ENCODE data around the gene SAA1.
"Not testable (repeated sequence)": the region's sequence is repeated elsewhere in the genome, so short reads cannot be mapped to it uniquely, and the experiment has no call there.

Gene SAA1

DNA sequence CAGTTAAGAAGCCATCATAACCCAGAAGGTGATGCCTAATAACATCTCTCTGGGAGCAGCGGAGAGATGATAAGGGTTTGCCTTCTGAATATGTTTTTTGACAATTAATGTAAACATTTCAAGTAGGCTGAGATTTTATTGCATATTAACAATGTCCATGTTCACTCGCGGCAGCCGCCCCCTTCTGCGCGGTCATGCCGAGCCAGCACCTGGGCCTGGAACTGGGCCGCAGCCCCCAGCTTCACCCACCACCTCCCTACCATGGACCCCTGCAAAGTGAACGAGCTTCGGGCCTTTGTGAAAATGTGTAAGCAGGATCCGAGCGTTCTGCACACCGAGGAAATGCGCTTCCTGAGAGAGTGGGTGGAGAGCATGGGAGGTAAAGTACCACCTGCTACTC, 4.3 kb upstream of the SAA1 start:
- no peak for DNase-seq

DNA sequence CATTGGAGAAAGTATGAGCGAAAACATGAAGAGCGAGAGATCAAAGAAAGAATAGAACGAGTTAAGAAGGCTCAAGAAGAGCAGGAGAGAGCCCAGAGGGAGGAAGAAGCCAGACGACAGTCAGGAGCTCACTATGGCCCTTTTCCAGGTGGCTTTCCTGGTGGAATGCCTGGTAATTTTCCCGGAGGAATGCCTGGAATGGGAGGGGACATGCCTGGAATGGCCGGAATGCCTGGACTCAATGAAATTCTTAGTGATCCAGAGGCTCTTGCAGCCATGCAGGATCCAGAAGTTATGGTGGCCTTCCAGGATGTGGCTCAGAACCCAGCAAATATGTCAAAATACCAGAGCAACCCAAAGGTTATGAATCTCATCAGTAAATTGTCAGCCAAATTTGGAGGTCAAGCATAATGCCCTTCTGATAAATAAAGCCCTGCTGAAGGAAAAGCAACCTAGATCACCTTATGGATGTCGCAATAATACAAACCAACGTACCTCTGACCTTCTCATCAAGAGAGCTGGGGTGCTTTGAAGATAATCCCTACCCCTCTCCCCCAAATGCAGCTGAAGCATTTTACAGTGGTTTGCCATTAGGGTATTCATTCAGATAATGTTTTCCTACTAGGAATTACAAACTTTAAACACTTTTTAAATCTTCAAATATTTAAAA, 3.2 kb upstream of the SAA1 start:
- DNase-seq: not testable (repeated sequence)

DNA sequence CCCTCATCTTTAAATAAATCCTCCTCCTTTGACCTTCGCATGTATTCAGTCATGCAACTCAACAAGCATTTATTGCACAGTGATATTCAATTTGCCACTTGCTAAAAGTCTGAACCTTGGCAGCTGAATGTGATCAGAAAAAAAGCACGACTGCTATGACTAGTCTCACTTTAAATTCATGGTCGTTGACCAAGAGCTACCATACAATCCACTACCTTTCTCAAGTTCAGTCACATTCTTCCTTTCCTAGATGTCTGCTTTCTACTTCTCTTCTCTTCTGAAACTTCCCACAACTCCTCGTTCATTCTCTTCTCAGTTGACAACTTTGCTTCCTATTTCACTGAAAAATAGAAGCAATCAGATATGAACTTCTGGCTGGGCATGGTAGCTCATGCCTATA, 2.0 kb upstream of the SAA1 start:
- no peak for DNase-seq

DNA sequence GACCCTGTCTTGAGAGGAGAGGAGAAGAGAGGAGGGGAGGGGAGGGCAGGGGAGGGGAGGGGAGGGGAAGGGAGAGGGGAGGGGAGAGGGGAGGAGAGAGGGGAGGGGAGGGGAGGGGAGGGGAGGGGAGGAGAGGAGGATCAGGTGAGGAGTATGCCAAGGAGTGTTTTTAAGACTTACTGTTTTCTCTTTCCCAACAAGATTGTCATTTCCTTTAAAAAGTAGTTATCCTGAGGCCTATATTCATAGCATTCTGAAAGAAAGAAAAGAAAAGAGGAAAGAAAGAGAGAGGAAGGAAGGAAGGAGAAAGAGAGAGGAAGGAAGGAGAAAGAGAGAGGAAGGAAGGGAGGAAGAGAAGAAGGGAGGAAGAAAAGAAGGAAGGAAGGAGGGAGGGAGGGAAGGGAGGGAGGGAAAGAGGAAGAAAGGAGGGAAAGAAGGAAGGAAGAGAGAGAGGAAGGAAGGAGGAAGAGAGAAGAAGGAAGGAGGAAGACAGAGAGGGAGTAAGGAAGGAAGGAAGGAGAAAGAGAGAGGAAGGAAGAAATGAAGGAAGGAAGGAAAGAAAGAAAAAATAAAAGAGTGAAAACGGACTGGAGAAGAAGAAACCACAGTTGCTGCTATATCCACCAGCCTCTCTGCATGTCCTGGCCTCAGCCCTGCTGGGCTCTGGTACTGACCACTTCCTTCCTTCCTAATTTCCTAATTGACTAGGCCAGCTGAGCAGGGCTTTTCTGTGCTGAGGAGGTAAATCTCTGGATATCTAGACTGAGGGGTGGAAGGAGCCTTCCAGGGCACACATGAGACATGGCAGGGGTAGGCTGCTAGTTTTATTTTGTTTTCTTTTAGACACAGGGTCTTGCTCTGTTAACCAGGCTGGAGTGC, 1.1 kb upstream of the SAA1 start:
- DNase-seq: no peak

DNA sequence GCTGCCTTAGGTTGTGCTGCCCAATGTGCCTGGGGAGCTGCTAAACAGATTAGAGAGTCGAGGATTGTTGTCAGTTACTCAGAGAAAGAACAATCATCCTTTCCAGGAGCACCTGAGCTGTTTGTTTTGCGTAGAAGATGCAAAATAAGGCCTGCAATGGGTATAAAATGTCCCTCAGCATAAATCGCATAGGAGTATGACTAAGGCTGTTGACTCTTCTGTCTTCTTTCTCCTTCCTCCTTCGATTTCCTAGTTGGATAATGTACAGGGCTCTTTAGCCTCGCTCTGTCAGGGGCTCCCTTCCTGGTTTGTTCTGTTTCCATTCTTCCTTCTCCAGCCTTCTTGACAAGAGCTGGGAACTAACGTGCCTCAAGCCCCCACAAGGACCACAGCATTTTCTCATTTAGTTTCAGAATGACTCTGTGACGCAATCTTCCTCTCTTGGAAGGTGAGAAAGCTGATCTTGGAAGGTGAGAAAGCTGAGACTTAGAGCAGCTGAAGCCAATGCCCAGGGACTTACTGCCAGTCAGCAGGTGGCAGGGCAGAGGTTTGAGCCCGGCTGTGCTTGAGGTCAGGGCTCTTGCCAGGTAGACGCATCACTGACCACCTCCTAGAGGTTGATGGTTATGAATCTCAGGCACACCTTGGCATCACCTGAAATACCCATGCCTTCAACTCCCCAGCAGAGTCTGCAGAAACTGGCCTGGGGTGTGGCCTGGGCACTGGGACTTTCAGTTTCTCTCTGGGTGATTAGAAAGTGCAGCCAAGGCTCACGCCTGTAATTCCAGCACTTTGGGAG, 1.5 kb downstream of the SAA1 start:
- not testable (repeated sequence) for DNase-seq

DNA sequence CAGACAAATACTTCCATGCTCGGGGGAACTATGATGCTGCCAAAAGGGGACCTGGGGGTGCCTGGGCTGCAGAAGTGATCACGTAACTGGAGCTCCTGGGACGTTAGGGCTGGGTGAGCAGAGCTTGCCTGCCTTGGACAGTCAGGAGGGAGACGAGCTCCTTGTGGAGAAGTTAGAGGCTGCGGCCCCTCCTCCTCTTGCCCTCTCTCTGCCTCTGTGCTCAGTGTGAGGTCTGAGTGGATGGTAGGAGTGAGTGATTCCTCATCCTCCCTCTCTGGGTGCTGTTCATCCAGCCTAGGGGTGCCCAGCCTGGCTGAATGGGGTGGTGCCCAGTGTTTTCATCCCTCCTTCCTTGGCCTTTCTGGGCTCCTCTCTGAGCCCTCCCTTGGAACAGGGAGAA, 3.2 kb downstream of the SAA1 start:
- not testable (repeated sequence) for DNase-seq

DNA sequence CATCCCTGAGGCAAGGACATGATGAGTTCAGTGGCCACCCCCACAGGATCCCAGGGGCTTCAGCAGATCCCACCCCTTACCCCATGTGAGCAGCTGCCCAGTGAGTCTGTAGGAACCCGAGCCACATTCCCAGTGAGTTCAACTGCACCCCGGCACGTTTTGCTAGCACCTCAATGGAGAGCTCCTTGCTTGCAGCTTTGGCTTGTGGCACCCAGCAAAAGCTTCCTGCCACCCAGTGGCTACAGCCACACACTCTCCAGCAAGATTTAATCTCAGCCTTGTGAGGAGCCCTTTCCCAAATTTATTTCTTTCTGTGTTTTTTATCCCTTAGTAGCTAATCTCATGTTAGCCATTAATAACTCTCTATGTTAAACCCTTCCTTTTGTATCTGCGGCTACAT, 4.0 kb downstream of the SAA1 start:
- no peak for DNase-seq

DNA sequence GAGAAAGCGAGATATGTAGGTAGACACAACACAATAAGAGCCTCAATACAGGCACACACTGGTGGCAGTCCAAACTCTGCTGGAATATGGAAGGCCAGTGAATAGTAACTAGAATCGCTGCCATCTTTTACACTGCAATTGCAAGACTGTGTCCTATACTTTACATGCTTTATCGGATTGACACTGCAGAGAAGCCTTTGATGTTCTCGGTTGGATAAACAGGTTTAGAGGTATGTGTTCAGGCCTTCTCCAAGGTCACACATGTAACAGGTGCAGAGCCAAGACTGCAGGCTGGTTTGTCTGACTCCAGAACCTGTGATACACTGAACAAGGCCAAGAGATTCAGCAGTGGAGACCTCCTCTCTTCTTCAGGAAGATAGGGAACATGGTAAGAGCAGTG, 5.1 kb downstream of the SAA1 start:
- DNase-seq: no peak

DNA sequence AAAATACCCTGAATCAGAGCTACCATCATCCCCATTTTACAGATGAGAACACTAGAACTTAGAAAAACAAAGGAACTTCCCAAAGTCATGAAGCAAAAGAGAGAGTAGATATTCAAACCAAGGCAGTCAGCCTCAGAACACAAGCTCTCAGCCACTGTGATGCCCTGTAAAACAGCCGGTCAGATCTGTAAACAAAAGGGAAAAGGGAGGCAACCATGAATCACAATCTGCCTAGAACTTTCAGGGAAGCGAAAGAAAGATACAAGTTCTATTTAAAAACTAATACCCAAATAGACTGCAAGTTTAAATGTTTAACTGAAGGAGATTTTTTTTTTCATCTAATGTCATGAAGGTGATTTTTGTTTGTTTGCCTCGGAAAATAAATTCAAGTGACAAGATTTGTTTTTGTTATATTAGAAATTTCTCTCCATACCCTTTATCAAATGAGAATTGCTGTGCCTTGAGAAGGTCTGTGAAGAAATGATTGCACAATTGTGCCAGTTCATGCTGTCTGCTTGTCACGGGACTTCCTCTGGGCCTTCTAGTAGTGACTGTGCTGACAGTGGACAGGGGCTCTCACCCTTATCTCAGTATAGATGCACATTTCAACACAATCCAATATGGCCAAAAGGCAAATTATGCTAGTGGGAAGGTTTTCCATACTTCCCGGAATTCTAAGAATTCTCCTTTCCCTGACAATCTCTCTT, 11.7 kb downstream of the SAA1 start:
- no peak for DNase-seq

DNA sequence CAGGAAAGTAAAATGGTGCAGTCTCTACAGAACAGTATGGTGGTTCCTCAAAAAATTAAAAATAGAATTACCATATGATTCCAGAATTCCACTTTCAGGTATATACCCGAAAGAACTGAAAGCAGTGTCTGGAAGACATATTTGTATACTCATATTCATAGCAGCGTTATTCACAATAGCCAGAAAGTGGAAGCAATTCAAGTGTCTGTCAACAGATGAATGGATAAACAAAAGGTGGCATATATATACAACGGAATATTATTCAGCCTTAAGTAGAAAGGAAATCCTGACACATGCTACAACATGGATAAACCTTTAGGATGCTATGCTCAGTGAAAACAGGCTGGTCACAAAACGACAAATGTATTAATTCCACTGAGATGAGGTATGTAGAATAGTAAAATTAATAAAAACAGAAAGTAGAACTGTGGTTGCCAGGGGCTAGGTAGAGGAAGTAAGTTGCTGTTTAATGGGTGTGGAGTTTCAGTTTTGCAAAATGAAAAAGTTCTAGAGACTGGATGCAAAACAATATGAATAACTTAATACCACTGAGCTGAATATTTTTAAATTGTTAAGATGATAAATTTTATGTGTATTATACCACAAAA, 14.5 kb downstream of the SAA1 start:
- no peak for DNase-seq

DNA sequence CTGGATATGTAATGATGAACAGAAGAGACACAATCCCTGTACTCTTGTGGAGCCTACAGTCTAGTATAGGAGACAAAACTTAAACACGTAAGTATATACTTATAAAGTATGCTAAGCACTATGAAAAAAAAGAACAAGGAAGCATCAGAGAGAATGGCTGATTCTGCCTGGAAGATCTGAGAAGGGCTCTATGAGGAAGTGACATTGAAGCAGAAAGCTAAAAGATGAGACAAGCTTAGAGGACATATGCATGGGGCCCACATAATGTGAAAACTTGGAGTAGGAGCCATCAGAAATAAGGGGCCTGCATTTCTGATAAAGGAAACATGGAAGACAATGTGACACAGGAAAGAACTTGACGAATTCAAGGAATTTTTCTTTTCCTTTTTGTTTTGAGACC, 16.6 kb downstream of the SAA1 start:
- DNase-seq: no peak

DNA sequence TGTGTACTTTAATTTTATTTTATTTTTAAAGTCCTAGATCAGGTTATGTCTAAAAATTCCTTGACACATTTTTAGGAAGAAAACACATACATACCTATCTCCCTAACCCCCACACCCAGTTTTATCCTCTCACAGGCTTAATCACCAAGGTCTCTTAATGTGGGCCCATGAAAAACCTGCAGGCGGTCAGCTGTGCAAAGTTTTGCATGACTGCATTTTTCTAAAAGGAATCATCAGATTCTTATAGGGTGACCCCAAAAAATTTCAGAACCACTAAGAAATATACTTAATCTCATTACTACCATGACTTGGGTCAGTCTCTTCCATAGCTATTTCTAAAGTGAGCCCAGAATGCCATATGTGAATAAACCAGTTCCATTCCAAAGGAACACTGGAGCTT, 19.8 kb downstream of the SAA1 start:
- DNase-seq: no peak

DNA sequence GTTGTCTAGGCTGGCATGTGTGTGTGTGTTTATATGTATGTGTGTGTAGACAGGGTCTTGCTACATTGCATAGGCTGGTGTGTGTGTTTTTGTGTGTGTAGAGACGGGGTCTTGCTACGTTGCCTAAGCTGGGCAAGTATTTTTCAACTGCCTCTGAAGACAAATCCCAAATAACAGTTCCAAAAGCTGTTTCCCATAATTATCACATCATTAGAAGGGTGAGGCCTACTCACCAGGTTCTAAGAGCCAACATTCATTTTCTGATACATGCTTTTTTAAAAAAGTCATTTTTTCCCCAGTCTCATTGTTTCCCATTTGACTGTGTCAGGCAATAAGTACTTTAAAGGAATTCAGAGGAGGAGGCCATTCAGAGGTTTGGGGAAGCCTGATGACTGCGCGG, 22.8 kb downstream of the SAA1 start:
- no peak for DNase-seq

DNA sequence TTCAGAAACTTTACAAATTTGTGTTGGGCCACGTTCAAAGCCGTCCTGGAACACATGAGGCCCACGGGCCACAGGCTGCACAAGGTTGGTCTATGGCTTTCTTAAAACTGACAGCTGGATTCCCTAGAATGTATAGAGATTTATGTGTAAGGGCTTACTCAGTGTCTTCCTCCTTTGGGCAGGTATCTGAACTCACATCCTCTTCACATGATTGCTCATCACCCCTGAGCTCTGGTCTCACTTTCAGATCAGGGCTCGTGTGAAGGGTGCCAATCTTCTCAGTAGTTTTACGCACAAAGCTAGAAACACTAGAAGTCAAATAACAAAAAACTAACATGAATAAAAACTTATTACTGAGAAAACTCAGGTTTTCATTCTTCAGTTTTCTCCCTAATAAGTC, 28.8 kb downstream of the SAA1 start:
- DNase-seq: no peak

DNA sequence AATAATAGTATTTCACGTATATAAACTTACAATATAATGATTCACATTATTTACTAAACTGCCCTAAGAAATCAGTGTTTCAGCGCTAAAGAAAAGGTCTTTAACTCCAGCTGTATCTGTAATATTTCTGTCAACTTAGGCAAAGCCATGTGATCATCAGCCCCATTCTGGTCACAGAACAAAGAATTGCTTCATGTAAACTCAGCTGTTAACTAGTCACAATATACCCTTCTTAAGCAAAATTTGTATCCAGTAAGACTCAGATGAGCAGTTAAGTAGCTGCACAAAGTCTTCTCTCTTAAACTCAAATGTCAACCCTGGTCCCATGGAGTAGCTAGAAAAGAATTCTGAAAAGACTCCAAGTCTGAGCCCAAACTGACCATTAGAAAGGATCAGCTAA, 29.3 kb downstream of the SAA1 start:
- no peak for DNase-seq

DNA sequence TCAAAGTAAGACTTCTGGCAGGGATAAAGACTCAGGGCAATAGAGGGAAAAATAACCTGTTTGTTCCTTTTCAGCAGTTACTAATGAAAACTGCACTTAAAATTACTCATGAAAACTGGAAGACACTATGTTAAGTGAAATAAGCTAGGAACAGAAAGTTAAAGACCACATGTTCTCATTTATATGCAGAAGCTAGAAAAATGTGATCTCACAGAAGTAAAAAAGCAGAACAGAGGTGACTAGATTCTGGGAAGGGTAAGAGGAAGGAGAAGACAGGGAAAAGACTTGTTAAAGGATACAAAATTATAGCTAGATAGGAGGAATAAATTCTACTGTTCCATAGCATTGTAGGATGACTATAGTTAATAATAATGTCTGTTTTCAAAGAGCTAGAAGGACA, 33.7 kb downstream of the SAA1 start:
- DNase-seq: no peak

DNA sequence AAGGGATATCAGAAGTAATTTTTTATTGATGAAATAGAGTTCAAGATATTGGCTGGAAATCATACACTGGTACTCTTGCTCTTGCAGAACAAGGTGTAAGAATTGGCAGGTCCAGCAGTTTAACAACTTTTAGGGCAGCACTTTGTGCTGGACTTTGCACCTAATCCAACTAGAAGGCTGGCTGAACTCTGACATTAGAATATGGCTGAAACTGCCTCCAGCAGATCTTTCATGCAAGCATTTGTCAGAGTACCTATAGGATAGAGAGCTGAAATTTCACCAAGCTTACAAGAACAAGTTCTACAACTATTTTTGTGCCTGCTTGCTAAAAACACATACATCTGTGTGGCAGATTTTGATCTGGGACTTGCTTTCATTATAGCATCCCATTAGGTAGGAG, 38.7 kb downstream of the SAA1 start:
- DNase-seq: no peak

DNA sequence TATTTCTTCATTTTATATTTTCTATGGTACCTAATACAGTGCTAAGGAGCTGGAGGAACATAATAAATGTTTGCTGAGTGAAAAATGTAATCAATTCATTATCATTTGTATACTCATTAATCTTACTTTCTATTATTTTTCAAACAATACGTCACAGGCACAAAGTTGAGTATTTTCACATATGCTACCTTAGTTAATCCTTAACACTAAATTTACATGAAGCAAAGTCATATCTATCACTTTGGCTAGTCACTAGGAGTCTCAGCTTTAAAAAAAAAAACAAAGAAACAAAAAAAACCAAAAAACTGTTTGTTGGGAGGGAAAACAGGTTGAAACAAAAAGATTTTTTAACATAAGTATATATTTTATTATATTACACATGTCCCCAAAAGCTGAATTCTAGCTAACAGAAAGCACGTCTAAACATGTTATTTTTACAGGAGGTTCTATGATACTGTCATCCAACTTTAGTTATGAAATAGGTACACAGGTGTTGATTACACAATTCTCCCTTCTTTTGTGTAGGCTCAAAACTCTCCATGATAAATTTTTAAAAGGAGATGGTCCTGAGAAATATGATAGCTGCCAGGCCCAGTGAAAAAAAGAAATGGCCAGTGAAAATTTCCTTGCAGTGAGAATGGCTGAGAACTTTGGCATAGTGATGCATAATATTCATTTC, 41.5 kb downstream of the SAA1 start:
- no peak for DNase-seq

DNA sequence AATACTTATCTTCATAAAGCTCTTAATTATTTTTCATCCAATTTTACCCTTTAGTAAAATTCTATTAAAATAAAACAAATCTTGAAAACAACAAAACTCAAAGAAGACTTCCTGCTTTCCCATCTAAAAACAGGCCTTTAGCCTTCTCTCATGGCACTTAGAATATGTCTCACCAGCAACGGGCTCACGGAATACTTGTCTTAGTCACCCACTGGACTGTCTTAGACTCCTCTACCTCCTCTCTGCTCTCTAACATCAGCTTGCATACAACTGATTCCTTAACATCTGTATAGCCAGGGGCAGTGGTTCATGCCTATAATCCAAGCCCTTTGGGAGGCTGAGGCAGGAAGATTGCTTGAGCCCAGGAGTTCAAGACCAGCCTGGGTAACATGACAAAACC, 42.2 kb downstream of the SAA1 start:
- no peak for DNase-seq

DNA sequence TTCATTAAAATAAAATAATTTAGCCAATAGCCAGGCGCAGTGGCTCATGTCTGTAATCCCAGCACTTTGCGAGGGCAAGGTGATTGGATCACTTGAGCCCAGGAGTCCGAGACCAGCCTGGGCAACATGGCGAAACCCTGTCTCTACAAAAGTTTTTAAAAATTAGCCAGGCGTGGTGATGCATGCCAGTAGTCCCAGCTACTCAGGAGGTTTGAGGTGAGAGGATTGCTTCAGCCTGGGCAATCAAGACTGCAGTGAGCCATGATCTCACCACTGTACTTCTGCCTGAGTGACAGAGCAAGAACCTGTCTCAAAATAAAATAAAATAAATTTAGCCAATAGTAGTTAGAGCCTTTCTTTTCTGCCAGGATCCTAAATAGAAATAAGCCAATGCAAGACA, 43.6 kb downstream of the SAA1 start:
- DNase-seq: no peak

DNA sequence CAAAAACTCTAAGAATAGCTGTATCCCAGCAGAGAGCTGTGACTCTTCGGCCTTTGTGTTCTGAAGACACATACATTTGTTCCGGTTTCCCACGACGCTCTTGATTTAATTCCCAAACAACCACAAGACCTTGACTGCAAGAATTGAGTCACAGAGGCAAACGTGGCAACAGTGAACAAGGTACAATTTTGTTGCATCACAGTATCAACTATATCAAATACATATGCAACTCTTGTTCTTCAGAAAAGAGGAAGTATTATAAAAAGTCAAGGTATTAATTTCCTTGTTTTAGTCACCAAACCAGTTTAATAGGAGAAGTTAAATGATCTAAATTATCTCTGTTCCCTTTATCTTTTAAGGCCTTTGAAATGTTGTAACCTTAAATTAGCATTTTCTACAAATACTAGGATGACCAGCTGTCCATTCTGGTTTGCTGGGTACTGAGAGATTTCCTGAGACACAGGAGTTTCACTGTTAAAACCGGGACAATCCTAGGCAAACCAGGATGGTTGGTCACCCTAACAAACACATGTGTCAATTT, 44.8 kb downstream of the SAA1 start:
- no peak for DNase-seq

DNA sequence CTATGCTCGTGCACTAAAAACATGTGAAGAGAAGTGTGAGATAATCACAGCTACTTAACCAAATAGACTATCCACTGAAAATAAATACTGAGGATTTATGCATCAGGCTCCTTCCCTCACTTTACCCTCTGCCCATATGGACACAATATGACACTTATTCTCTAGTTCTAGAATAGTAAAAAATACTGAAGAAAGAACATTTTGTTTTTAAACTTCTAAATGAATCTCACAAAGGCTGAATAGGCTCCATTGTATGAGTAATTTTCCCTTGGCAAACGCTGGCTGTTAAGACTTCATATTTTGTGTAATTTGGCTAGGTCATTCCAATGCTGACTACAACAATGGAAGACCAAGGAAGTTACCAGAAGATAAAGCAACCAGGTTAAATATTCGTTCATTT, 45.9 kb downstream of the SAA1 start:
- DNase-seq: no peak
